ENCODE data around the gene AMH. TPM values are rescaled to one million over a fixed set of nuclear protein-coding genes. Genes with fewer than 3 reads are reported as not detected.

The AMH gene
- total RNA-seq, 2 experiments from 2014 or later: 4.5 to 6.1 TPM

DNA sequence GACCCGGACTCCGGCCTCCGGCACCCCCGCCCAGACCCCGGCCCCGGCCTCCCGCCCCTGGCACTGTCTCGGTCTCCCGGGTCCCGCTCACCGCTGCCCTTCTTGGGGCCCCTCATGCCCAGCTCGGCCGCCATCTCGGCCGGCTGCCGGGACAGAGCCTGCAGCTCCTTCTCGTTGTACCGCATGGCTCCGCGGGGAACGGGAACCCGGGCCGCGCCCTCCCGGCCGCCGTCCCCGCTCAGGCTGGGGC is 13.1 kb upstream of the AMH start:
- DNase-seq (no peak), ATAC-seq (no peak)
- H3K27me3 Mint-ChIP-seq: no peaks in the 10 kb centered on the region
- H3K9me3 Mint-ChIP-seq: no peaks in the 10 kb centered on the region
- CTCF ChIA-PET: interaction anchor here (0.7 to 2.0 kb wide), 9 partner anchors 14 to 92 kb away, joined by 3 to 7 read pairs (median 4); partner anchors contain the start of genes LSM7 and SPPL2B
- peak overlapping the region; percentile 92 for H3K4me3 Mint-ChIP-seq
- peaks cover 49% of the 10 kb centered on the region for H3K4me1 Mint-ChIP-seq (ENCODE audit: low read depth)
- TF ChIP-seq, protein P1, sequence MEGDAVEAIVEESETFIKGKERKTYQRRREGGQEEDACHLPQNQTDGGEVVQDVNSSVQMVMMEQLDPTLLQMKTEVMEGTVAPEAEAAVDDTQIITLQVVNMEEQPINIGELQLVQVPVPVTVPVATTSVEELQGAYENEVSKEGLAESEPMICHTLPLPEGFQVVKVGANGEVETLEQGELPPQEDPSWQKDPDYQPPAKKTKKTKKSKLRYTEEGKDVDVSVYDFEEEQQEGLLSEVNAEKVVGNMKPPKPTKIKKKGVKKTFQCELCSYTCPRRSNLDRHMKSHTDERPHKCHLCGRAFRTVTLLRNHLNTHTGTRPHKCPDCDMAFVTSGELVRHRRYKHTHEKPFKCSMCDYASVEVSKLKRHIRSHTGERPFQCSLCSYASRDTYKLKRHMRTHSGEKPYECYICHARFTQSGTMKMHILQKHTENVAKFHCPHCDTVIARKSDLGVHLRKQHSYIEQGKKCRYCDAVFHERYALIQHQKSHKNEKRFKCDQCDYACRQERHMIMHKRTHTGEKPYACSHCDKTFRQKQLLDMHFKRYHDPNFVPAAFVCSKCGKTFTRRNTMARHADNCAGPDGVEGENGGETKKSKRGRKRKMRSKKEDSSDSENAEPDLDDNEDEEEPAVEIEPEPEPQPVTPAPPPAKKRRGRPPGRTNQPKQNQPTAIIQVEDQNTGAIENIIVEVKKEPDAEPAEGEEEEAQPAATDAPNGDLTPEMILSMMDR (IDR thresholded peaks at IDR 0.05): no peak
- peaks cover 60% of the 10 kb centered on the region for H3K36me3 Mint-ChIP-seq (ENCODE audit: low read depth)
- intact Hi-C loops (cut with micrococcal nuclease): loop anchor here (10.0 kb wide), 1 partner anchor 61 kb away; no protein-coding TSS in a partner anchor
- POLR2A ChIA-PET: interaction anchor here (0.6 to 1.4 kb wide), 16 partner anchors 9 to 195 kb away, joined by 3 to 8 read pairs (median 3); no protein-coding TSS in a partner anchor
- H3K27ac Mint-ChIP-seq: peak overlapping the region; percentile 99

GRCh38 chr19:2236314-2237050 is 12.6 kb upstream of the AMH start, which contains the start of the genes PLEKHJ1 and SF3A2:
Gene PLEKHJ1, minus strand, starts transcription at chr19:2236329. Its CDS starts 81 bp downstream, at chr19:2236248.
Gene SF3A2, plus strand, starts transcription at chr19:2236824. Its CDS starts 6,595 bp downstream, at chr19:2243419.
- ATAC-seq: peak; percentile 88
- H3K4me1 Mint-ChIP-seq (ENCODE audit: low read depth): peaks cover 54% of the 10 kb centered on the region
- ChIA-PET POLR2A (interaction anchor here (0.6 to 10.4 kb wide), 14 partner anchors 10 to 360 kb away, joined by 3 to 202 read pairs (median 4); partner anchors contain the start of genes AMH and JSRP1), CTCF (interaction anchor here (0.7 to 3.3 kb wide), 10 partner anchors 15 to 91 kb away, joined by 3 to 23 read pairs (median 4); partner anchors contain the start of genes AP3D1, LSM7 and SPPL2B)
- peak; percentile 98 for DNase-seq
- no peaks in the 10 kb centered on the region for H3K9me3 Mint-ChIP-seq
- H3K4me3 Mint-ChIP-seq: peak within 1 kb of the TSS; percentile 92
- H3K36me3 Mint-ChIP-seq (ENCODE audit: low read depth): peaks cover 62% of the 10 kb centered on the region
- H3K27me3 Mint-ChIP-seq: no peaks in the 10 kb centered on the region
- TF ChIP-seq, protein P1 (IDR thresholded peaks at IDR 0.05): peak; percentile 98
- intact Hi-C loops (cut with micrococcal nuclease): loop anchor here (10.0 kb wide), 1 partner anchor 62 kb away; no protein-coding TSS in a partner anchor
- H3K27ac Mint-ChIP-seq: peak within 1 kb of the TSS; percentile 99

DNA sequence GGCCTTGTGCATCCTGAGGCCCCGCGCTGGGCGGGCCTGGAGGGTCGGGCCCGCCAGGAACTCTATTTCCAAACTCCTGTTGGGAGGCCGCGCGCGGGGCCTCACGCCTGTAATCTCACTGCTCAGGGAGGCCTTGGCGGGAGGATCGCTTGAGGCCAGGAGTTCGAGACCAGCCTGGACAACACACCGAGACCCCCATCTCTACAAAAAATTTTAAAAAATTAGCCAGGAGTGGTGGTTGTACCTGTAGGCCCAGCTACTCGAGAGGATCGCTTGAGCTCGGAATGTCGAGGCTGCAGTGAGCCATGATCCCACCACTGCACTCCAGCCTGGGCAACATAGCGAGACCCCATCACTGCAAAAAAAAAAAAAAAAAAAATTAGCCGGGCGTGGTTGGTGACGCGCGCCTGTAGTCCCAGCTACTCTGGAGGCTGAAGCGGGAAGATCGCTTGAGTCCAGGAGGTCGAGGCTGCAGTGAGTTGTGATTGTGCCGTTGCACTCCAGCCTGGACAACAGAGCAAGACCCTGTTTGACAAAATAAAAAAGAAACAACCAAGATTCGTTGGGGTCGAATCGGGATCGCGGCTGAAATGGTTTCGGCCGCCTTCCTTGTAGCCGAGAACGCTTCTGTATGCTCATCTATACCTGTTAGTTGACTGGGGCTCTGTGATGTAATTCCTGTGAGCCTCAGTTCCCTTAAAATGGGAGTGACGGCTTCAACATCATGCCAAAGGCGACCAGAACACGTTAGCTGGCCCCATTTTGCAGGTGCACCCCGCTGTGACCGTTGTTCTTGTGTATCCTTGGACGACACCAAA is 11.9 kb upstream of the AMH start:
- peak overlapping the region; percentile 92 for H3K4me3 Mint-ChIP-seq
- POLR2A ChIA-PET: interaction anchor here (0.7 to 10.4 kb wide), 8 partner anchors 9 to 361 kb away, joined by 3 to 202 read pairs (median 4); partner anchors contain the start of genes AMH, JSRP1 and TIMM13
- H3K9me3 Mint-ChIP-seq: no peaks in the 10 kb centered on the region
- CTCF ChIA-PET: interaction anchor here (0.6 to 3.3 kb wide), 5 partner anchors 16 to 86 kb away, joined by 3 to 23 read pairs (median 3); partner anchors contain the start of gene AP3D1
- TF ChIP-seq, protein P1 (IDR thresholded peaks at IDR 0.05): no peak
- intact Hi-C loops (cut with micrococcal nuclease): loop anchor here (10.0 kb wide), 1 partner anchor 62 kb away; no protein-coding TSS in a partner anchor
- peaks cover 61% of the 10 kb centered on the region for H3K36me3 Mint-ChIP-seq (ENCODE audit: low read depth)
- ATAC-seq (no peak), DNase-seq (no peak)
- no peaks in the 10 kb centered on the region for H3K27me3 Mint-ChIP-seq
- peaks cover 60% of the 10 kb centered on the region for H3K4me1 Mint-ChIP-seq (ENCODE audit: low read depth)
- peak overlapping the region; percentile 84 for H3K27ac Mint-ChIP-seq

- CTCF ChIA-PET: interaction anchor here (0.6 to 3.3 kb wide), 7 partner anchors 15 to 399 kb away, joined by 3 to 23 read pairs (median 3); partner anchors contain the start of gene AP3D1
- intact Hi-C loops (cut with micrococcal nuclease): loop anchor here (2.0 to 10.0 kb wide), 2 partner anchors 33 to 63 kb away; no protein-coding TSS in a partner anchor
- Mint-ChIP-seq H3K27ac (peak overlapping the region; percentile 84), H3K36me3 (ENCODE audit: low read depth) (peaks cover 65% of the 10 kb centered on the region), H3K27me3 (no peaks in the 10 kb centered on the region), H3K4me1 (ENCODE audit: low read depth) (peaks cover 65% of the 10 kb centered on the region), H3K4me3 (peak overlapping the region; percentile 92), H3K9me3 (no peaks in the 10 kb centered on the region)
- POLR2A ChIA-PET: interaction anchor here (0.6 to 10.4 kb wide), 11 partner anchors 8 to 395 kb away, joined by 3 to 202 read pairs (median 3); partner anchors contain the start of genes AMH, JSRP1 and TIMM13
- ATAC-seq (no peak), DNase-seq (no peak)
- TF ChIP-seq, protein P1 (IDR thresholded peaks at IDR 0.05): no peak
These were observed 11.3 kb upstream of the AMH start for GRCh38 chr19:2237869-2238153.

All from activated CD8-positive, alpha-beta T cell treated with anti-CD3 and anti-CD28 coated beads for 36 hours (primary cell).